Peyer's patch (tissue), 4 donors: ENCODE data around the gene FAM187B.

Experiments used
- CTCF ChIP-seq, 6 experiments: fragments of 450-650 bp in 4 of 6; fragments of 200-600 bp in 2 of 6; sonication (generic) in 1 of 6; IDR thresholded peaks; one replicate each; pipeline ENCODE4 v1.5.1; 2017 to 2019; ENCODE audit warnings: antibody characterized with exemption in 6 of 6, mild to moderate bottlenecking in 3 of 6, moderate library complexity in 1 of 6
- POLR2A ChIP-seq, 2 donors: fragments of 450-650 bp; IDR thresholded peaks; one replicate each; pipeline ENCODE4 v1.5.1; 2017; ENCODE audit warnings: antibody characterized with exemption in 2 of 2, mild to moderate bottlenecking in 2 of 2, moderate library complexity in 2 of 2

- TF ChIP-seq CTCF (IDR thresholded peaks at IDR 0.05) (no peak), POLR2A (IDR thresholded peaks at IDR 0.05) (no peak)
These were observed 1.1 kb upstream of the FAM187B start for GRCh38 chr19:35229601-35230000.
